Islet of Langerhans (tissue), 1 donor: ENCODE measurements around the gene ABCC9.
A peak's percentile ranks its signal among the peaks of the same experiment; 100 is the strongest.
"Not testable (repeated sequence)": the region's sequence is repeated elsewhere in the genome, so short reads cannot be mapped to it uniquely, and the experiment has no call there.

Source experiments
- FAIRE-seq: peaks from one replicate; lab custom pipeline; 2011; peaks lifted over from hg19 to GRCh38; lab: Jason Lieb, UNC

Gene ABCC9

GRCh38 chr12:21933656-21934055 lies 7.6 kb downstream of the ABCC9 start:
- FAIRE-seq = no peak

- not testable (repeated sequence) for FAIRE-seq
Observed at GRCh38 chr12:21929972-21930371, 11.3 kb downstream of the ABCC9 start.

GRCh38 chr12:21925296-21925913 lies 15.8 kb downstream of the ABCC9 start:
- FAIRE-seq = no peak

- no peak for FAIRE-seq
Observed at GRCh38 chr12:21921436-21921835, 19.8 kb downstream of the ABCC9 start.

- no peak for FAIRE-seq
Observed at GRCh38 chr12:21918456-21918855, 22.8 kb downstream of the ABCC9 start.

GRCh38 chr12:21913823-21914222 lies 27.4 kb downstream of the ABCC9 start:
- FAIRE-seq = peak; percentile 60

- no peak for FAIRE-seq
Observed at GRCh38 chr12:21912318-21912717, 28.9 kb downstream of the ABCC9 start.

GRCh38 chr12:21911832-21912231 lies 29.4 kb downstream of the ABCC9 start:
- FAIRE-seq = no peak

- peak; percentile 64 for FAIRE-seq
Observed at GRCh38 chr12:21910657-21911056, 30.6 kb downstream of the ABCC9 start.

GRCh38 chr12:21907948-21908837 lies 33.0 kb downstream of the ABCC9 start:
- FAIRE-seq = no peak

- FAIRE-seq = no peak
Observed at GRCh38 chr12:21906919-21907493, 34.2 kb downstream of the ABCC9 start.

GRCh38 chr12:21899532-21899931 lies 41.7 kb downstream of the ABCC9 start:
- not testable (repeated sequence) for FAIRE-seq

- no peak for FAIRE-seq
Observed at GRCh38 chr12:21895651-21896050, 45.6 kb downstream of the ABCC9 start.

GRCh38 chr12:21894792-21895595 lies 46.2 kb downstream of the ABCC9 start:
- no peak for FAIRE-seq

- FAIRE-seq = no peak
Observed at GRCh38 chr12:21893924-21894323, 47.3 kb downstream of the ABCC9 start.

- FAIRE-seq = no peak
Observed at GRCh38 chr12:21892341-21892740, 48.9 kb downstream of the ABCC9 start.

- FAIRE-seq = no peak
Observed at GRCh38 chr12:21891751-21892217, 49.4 kb downstream of the ABCC9 start.

GRCh38 chr12:21888276-21888863 lies 52.9 kb downstream of the ABCC9 start:
- no peak for FAIRE-seq

- no peak for FAIRE-seq
Observed at GRCh38 chr12:21884936-21885335, 56.3 kb downstream of the ABCC9 start.

GRCh38 chr12:21882635-21883034 lies 58.6 kb downstream of the ABCC9 start:
- no peak for FAIRE-seq

- FAIRE-seq = no peak
Observed at GRCh38 chr12:21881965-21882364, 59.3 kb downstream of the ABCC9 start.

- FAIRE-seq = no peak
Observed at GRCh38 chr12:21879312-21879711, 61.9 kb downstream of the ABCC9 start.
